H1 (cell line): ENCODE results near the gene NOSIP. TPM values are rescaled to one million over a fixed set of nuclear protein-coding genes. Genes with fewer than 3 reads are reported as not detected.

Source experiments
- CBX5 ChIP-seq: fragments of 300-800, 300-1000 bp; sonication (generic); IDR thresholded peaks from 2 replicates; pipeline ENCODE4 v1.7.1; 2016; ENCODE audit warnings: antibody characterized with exemption, low read length, low read depth
- HDAC2 ChIP-seq, 2 experiments: fragments of 300-600 bp in 1 of 2; sonication (generic) in 1 of 2; IDR thresholded peaks; 2 replicates each; pipeline ENCODE4 v1.6.1; 2011 to 2012; ENCODE audit warnings: low read depth in 2 of 2, low read length in 2 of 2, mild to moderate bottlenecking in 2 of 2, moderate library complexity in 2 of 2, borderline replicate concordance in 1 of 2, inconsistent platforms in 1 of 2
- JUND ChIP-seq: IDR thresholded peaks from 2 replicates; pipeline ENCODE4 v1.6.1; 2011; ENCODE audit warnings: mild to moderate bottlenecking, improper control_type of control experiment, low read length
- PHF8 ChIP-seq: fragments of 200-600 bp; sonication (generic); conservative IDR thresholded peaks from 2 replicates; pipeline ENCODE4 v1.7.1; 2012; ENCODE audit warnings: low read depth, mild to moderate bottlenecking, inconsistent platforms, low read length, moderate library complexity
- POLR2A ChIP-seq, 2 experiments: IDR thresholded peaks; 1 replicate in 1 of 2; 2 replicates in 1 of 2; pipeline ENCODE4 v1.6.1; 2011; ENCODE audit warnings: low read depth in 2 of 2, low read length in 2 of 2, mild to moderate bottlenecking in 2 of 2; ENCODE audit errors: control extremely low read depth in 1 of 2
- SAP30 ChIP-seq: fragments of 300-600 bp; sonication (generic); IDR thresholded peaks from 2 replicates; pipeline ENCODE4 v1.7.1; 2012; ENCODE audit warnings: low read length, moderate library complexity, mild to moderate bottlenecking, inconsistent platforms; ENCODE audit not compliant: insufficient read depth, insufficient replicate concordance
- polyA plus RNA-seq, 7 experiments: library from polyadenylated mRNA; depleted of rRNA in 3 of 7; stranded (reverse) in 5 of 7; unstranded in 2 of 7; fragments of >200 nt in 5 of 7; fragments of 200-250 nt in 2 of 7; gene quantifications; 1 replicate in 5 of 7; 2 replicates in 1 of 7; 4 replicates in 1 of 7; pipeline versions ENCODE4 v1.2.1 to v1.2.3, GENCODE V29; 2011 to 2013; ENCODE audit warnings: missing spikeins in 2 of 7, mixed read lengths in 2 of 7
- total RNA-seq: library from RNA; stranded (reverse); fragmentation: NEBNext Ultra II Directional; extraction: Animal tissue kit (Norgen Biotek cat#: 25700); gene quantifications from 2 replicates; pipeline ENCODE4 v1.2.1, GENCODE V29; 2021

NOSIP gene
- total and polyA plus RNA-seq, 2 of the 8 experiments (the other 6 are each of a cell fraction or from before 2014, with no cell fraction given), result 85.1 to 192 TPM

- no peak for TF ChIP-seq CBX5
- no peak for TF ChIP-seq JUND
- TF ChIP-seq PHF8, result no peak
- no peak for TF ChIP-seq HDAC2 (IDR thresholded peaks at IDR 0.05; ENCODE audit: borderline replicate concordance in 1 of 2, low read depth in 2 of 2, low read length in 2 of 2)
- no peak for TF ChIP-seq POLR2A (IDR thresholded peaks at IDR 0.05; ENCODE audit: control extremely low read depth in 1 of 2, low read depth in 2 of 2, low read length in 2 of 2)
- no peak for TF ChIP-seq SAP30
These were observed 33.0 kb upstream of the NOSIP start (continued) for GRCh38 chr19:49613374-49613773.
